ENCODE data around the gene GLB1L3. TPM values are rescaled to one million over a fixed set of nuclear protein-coding genes. Genes with fewer than 3 reads are reported as not detected.
"Not testable (repeated sequence)": the region's sequence is repeated elsewhere in the genome, so short reads cannot be mapped to it uniquely, and the experiment has no call there.

Gene GLB1L3
- polyA plus RNA-seq, 1 donor from 2014 or later, result 0.19 TPM

GRCh38 chr11:134276396-134277182 is 410 bp downstream of the GLB1L3 start:
- H3K27me3 Mint-ChIP-seq, result peaks cover 53% of the 10 kb centered on the region
- H3K4me1 Mint-ChIP-seq, result peaks cover 5 to 25% (median 21%) of the 10 kb centered on the region in 3 donors
- H3K27ac Mint-ChIP-seq, result no peak overlapping the region
- H3K36me3 Mint-ChIP-seq, result peaks cover 4% of the 10 kb centered on the region
- peaks cover 0 to 10% (median 0%) of the 10 kb centered on the region in 3 donors for H3K9me3 Mint-ChIP-seq
- peak overlapping the region; percentile 68 to 89 (median 81) for H3K4me3 Mint-ChIP-seq

DNA sequence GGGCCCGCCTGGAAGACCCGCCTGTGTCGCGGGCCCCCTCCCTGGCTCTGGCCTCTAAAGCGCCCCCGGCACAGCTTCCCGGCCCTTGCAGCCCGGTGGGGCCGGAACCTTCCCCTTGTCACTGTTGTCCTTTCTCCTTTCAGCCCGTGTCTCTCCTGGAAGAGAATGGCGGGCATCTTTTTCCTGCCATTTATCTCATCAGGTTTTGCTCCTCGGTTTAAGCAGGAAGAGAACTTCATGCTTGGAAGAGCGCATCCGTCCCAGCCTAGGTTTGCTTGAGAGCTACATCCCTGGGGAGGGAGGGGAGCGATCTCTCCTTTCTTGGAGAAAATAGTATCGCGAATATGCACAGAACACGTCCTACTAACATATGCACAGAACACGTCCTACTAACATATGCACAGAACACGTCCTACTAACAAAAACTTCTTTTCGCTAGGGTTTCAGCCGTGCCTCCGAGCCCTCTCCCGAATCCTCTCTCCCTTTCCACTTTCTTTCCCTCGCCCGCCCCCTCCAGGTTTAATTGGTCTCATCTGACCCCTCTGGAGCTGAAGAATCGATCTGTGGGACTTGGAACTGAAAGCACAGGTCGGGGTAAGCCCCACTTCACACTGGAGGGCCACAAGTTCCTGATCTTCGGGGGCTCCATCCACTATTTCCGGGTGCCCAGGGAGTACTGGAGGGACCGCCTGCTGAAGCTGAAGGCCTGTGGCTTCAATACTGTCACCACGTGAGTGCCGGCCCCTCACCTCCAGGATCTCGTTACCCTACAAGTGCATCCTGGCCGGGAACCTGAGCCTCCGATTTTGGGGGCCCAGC is 1.2 kb downstream of the GLB1L3 start:
- H3K4me3 Mint-ChIP-seq, result peak overlapping the region; percentile 70 to 85 (median 78)

GRCh38 chr11:134278356-134278755 is 2.2 kb downstream of the GLB1L3 start:
- Mint-ChIP-seq H3K27ac (no peak overlapping the region), H3K4me1 (peaks cover 5 to 20% (median 14%) of the 10 kb centered on the region in 3 donors), H3K36me3 (peaks cover 4% of the 10 kb centered on the region), H3K4me3 (no peak overlapping the region), H3K9me3 (peaks cover 0 to 10% (median 0%) of the 10 kb centered on the region in 3 donors), H3K27me3 (peaks cover 44% of the 10 kb centered on the region)

More for the DNA sequence above, 1.2 kb downstream of the GLB1L3 start:
- H3K36me3 Mint-ChIP-seq, result peaks cover 4% of the 10 kb centered on the region
- H3K4me1 Mint-ChIP-seq, result peaks cover 5 to 25% (median 19%) of the 10 kb centered on the region in 3 donors
- peaks cover 0 to 10% (median 0%) of the 10 kb centered on the region in 3 donors for H3K9me3 Mint-ChIP-seq
- peaks cover 52% of the 10 kb centered on the region for H3K27me3 Mint-ChIP-seq
- peak overlapping the region in 1 of 3 donors; percentile 65 for H3K27ac Mint-ChIP-seq

DNA sequence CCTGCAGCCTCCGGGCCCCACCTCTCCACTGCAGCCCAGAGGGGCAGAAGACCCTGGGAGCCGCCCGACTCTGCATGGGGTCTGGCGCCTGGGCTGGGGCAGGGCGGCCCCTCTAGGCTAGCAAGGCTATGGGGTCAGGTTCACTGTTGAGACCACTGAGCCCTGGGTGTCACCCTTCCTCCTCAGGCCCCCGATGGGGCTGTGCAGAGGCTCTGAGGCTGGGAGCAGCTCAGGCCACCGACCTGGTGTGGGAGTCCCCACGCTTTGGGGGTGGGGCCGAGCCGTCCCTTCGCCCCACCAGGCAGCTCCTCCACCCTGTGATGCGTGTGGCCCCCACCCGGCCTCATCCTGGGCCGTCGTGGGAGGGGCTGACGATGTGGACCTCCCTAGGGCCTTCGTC is 5.5 kb downstream of the GLB1L3 start:
- not testable (repeated sequence) for H3K27ac Mint-ChIP-seq, H3K4me1 Mint-ChIP-seq, H3K4me3 Mint-ChIP-seq, H3K9me3 Mint-ChIP-seq, H3K36me3 Mint-ChIP-seq
- peaks cover 33% of the 10 kb centered on the region for H3K27me3 Mint-ChIP-seq

DNA sequence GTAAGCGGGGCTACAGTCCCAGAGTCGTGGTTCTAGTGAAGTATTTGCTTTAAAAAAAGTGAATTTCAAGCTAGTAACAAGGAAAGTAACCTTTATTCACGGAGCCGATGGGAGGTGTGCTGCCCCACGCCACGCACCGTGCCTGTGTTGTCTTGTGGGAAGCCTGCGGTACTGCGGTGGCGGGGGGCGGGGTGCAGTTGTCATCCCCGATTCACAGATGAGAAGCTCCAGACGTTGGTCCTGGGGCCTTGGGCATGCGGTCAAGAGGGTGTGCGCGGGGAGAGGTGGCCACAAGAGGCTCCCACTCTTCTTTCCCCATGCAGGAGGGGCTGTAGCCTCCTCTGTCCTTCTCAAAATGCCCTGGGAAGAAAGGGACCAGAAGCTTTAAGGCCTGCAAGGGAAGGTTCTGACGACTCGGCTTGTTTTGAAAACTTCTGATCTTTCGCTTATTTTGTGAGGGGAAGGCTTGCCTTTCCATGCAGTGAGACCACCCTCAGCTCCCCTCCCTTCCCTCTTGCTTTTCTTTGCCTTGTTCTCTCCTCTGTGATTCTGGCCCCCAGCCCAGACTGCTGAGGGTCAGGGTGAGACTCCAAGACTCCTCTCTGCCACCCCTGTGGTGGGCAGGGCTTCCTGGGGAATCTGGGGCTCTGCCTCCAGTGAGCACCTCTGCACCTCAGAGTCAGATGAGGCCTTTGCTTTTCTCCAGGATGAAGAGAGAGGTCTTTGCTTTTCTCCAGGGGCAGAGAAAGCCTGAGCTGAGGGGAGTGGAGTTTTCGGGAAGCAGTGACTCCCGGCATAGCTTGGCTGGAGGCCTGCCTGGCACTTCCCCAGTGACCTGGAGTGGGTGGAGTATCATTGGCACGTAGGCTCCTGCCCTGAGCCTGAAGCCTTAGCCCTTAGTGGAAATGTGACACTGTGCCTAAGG is 6.2 kb downstream of the GLB1L3 start:
- Mint-ChIP-seq H3K27me3 (peaks cover 28% of the 10 kb centered on the region), H3K4me1 (peaks cover 0 to under 1% (median 0%) of the 10 kb centered on the region in 3 donors), H3K4me3 (no peak overlapping the region), H3K9me3 (peaks cover 0 to 7% (median 0%) of the 10 kb centered on the region in 3 donors), H3K36me3 (peaks cover 4% of the 10 kb centered on the region), H3K27ac (no peak overlapping the region)

- Mint-ChIP-seq H3K27ac (peak overlapping the region in 1 of 3 donors; percentile 35), H3K36me3 (peaks cover 1% of the 10 kb centered on the region), H3K9me3 (peaks cover 0 to 3% (median 0%) of the 10 kb centered on the region in 3 donors), H3K4me3 (no peak overlapping the region), H3K4me1 (no peaks in the 10 kb centered on the region), H3K27me3 (peaks cover 23% of the 10 kb centered on the region)
These were observed 7.5 kb downstream of the GLB1L3 start for GRCh38 chr11:134283461-134284230.

DNA sequence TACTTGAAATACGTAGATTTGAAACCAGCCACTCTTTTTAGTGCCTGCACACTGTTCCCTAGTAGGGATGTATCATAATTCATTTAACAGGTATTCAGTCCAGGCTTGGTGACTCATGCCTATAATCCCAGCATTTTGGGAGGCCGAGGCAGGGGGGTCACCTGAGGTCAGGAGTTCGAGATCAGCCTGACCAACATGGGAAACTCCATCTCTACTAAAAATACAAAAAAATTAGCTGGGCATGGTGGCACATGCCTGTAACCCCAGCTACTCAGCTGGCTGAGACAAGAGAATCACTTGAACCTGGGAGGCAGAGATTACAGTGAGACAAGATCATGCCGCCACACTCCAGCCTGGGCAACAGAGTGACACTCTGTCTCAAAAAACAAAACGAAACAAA is 8.2 kb downstream of the GLB1L3 start:
- H3K4me1 Mint-ChIP-seq, H3K27ac Mint-ChIP-seq, H3K4me3 Mint-ChIP-seq, H3K9me3 Mint-ChIP-seq, H3K36me3 Mint-ChIP-seq: not testable (repeated sequence)
- H3K27me3 Mint-ChIP-seq, result peaks cover 19% of the 10 kb centered on the region

- Mint-ChIP-seq H3K4me3 (no peak overlapping the region), H3K27ac (no peak overlapping the region), H3K27me3 (peaks cover 13% of the 10 kb centered on the region), H3K36me3 (no peaks in the 10 kb centered on the region), H3K4me1 (no peaks in the 10 kb centered on the region), H3K9me3 (no peaks in the 10 kb centered on the region)
These were observed 11.4 kb downstream of the GLB1L3 start for GRCh38 chr11:134287561-134287960.

GRCh38 chr11:134288486-134288885 is 12.3 kb downstream of the GLB1L3 start:
- no peak overlapping the region for H3K4me3 Mint-ChIP-seq
- no peaks in the 10 kb centered on the region for H3K4me1 Mint-ChIP-seq
- peak overlapping the region in 1 of 3 donors; percentile 16 for H3K27ac Mint-ChIP-seq
- H3K36me3 Mint-ChIP-seq, result no peaks in the 10 kb centered on the region
- H3K9me3 Mint-ChIP-seq, result no peaks in the 10 kb centered on the region
- peaks cover 13% of the 10 kb centered on the region for H3K27me3 Mint-ChIP-seq

GRCh38 chr11:134289167-134289566 is 13.0 kb downstream of the GLB1L3 start:
- H3K4me1 Mint-ChIP-seq, result no peaks in the 10 kb centered on the region

DNA sequence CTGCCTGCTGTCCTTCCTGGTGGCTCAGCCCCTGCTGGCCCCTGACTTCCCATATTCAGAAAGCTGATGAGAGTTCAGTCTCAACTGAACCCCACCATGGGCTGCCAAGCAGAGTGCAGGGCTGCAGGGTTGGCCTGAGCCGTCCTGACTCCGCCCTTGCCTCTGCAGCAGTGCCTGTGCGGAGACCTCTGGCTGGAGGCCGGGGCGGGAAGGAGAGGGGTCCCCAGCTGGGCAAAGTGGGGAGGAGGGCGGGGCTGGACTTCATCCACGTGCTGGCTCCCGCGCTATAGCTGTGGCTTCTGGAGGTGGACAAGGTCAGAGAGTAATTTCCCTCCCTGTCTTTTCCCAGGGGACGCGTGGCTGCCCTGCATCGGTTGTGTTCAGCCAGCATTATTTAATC is 13.6 kb downstream of the GLB1L3 start:
- H3K36me3 Mint-ChIP-seq, result peaks cover 2% of the 10 kb centered on the region
- H3K4me3 Mint-ChIP-seq, result no peak overlapping the region
- H3K4me1 Mint-ChIP-seq, result no peaks in the 10 kb centered on the region
- H3K27ac Mint-ChIP-seq, result no peak overlapping the region
- H3K9me3 Mint-ChIP-seq, result no peaks in the 10 kb centered on the region
- peaks cover 18% of the 10 kb centered on the region for H3K27me3 Mint-ChIP-seq

More at GRCh38 chr11:134289167-134289566, 13.0 kb downstream of the GLB1L3 start:
- H3K9me3 Mint-ChIP-seq, result no peaks in the 10 kb centered on the region
- H3K4me3 Mint-ChIP-seq, result no peak overlapping the region
- no peak overlapping the region for H3K27ac Mint-ChIP-seq
- H3K36me3 Mint-ChIP-seq, result no peaks in the 10 kb centered on the region
- peaks cover 16% of the 10 kb centered on the region for H3K27me3 Mint-ChIP-seq

- peaks cover 18% of the 10 kb centered on the region for H3K27me3 Mint-ChIP-seq
- H3K4me1 Mint-ChIP-seq, result no peaks in the 10 kb centered on the region
- H3K4me3 Mint-ChIP-seq, result no peak overlapping the region
- H3K36me3 Mint-ChIP-seq, result peaks cover 2% of the 10 kb centered on the region
- no peaks in the 10 kb centered on the region for H3K9me3 Mint-ChIP-seq
- H3K27ac Mint-ChIP-seq, result no peak overlapping the region
These were observed 14.5 kb downstream of the GLB1L3 start for GRCh38 chr11:134290646-134291045.

DNA sequence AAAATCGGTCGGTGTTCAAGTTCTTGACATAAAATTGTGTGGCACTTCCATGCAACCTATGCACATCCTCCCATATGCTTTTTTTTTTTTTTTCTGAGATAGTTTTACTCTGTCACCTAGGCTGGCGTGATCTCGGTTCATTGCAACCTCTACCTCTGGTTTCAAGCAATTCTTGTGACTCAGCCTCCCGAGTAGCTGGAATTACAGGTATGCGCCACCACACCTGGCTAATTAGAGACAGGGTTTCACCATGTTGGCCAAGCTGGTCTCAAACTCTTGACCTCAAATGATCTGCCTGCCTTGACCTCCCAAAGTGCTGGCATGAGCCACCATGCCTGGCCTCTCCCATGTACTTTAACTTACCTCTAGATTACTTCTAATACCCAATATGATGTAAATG is 15.0 kb downstream of the GLB1L3 start:
- Mint-ChIP-seq H3K4me3 (no peak overlapping the region), H3K27me3 (peaks cover 15% of the 10 kb centered on the region), H3K4me1 (no peaks in the 10 kb centered on the region), H3K36me3 (peaks cover 2% of the 10 kb centered on the region), H3K9me3 (no peaks in the 10 kb centered on the region), H3K27ac (no peak overlapping the region)

GRCh38 chr11:134292661-134293060 is 16.5 kb downstream of the GLB1L3 start:
- H3K4me1 Mint-ChIP-seq, result no peaks in the 10 kb centered on the region
- peaks cover 14% of the 10 kb centered on the region for H3K27me3 Mint-ChIP-seq
- no peaks in the 10 kb centered on the region for H3K9me3 Mint-ChIP-seq
- no peak overlapping the region for H3K4me3 Mint-ChIP-seq
- no peak overlapping the region for H3K27ac Mint-ChIP-seq
- peaks cover 2% of the 10 kb centered on the region for H3K36me3 Mint-ChIP-seq

All from IgD-negative memory B cell (primary cell).